Thyroid gland (tissue), 4 donors: ENCODE data around the gene PDRG1. TPM values are rescaled to one million over a fixed set of nuclear protein-coding genes. Genes with fewer than 3 reads are reported as not detected.

ENCODE experiments used
- DNase-seq, 2 donors: peaks; one replicate each; pipeline ENCODE4 v3.0.0-alpha.2; 2019
- H3K27ac ChIP-seq, 3 donors: fragments of 200-600 bp; sonication (generic); 1 replicate in 2 of 3; 2 replicates in 1 of 3; pipeline ENCODE4 v1.5.1; 2016 to 2019; ENCODE audit warnings: mild to moderate bottlenecking in 1 of 3, moderate library complexity in 1 of 3
- H3K27me3 ChIP-seq: fragments of 200-600 bp; sonication (generic); one replicate; pipeline ENCODE4 v1.5.1; 2019
- H3K36me3 ChIP-seq, 2 donors: fragments of 200-600 bp; sonication (generic); one replicate each; pipeline ENCODE4 v1.5.1; 2016 to 2019
- H3K4me1 ChIP-seq, 2 donors: fragments of 200-600 bp; sonication (generic); one replicate each; pipeline ENCODE4 v1.5.1; 2017 to 2019
- H3K4me3 ChIP-seq, 3 donors: fragments of 200-600 bp; sonication (generic); replicated peaks in 1 of 3; 1 replicate in 2 of 3; 2 replicates in 1 of 3; pipeline ENCODE4 v1.5.1; 2016; ENCODE audit warnings: mild to moderate bottlenecking in 1 of 3
- H3K9me3 ChIP-seq: fragments of 200-600 bp; sonication (generic); one replicate; pipeline ENCODE4 v1.5.1; 2017
- CTCF ChIP-seq, 6 experiments: fragments of 200-600 bp in 3 of 6; fragments of 450-650 bp in 3 of 6; sonication (generic) in 3 of 6; IDR thresholded peaks; one replicate each; pipeline ENCODE4 v1.5.1; 2016 to 2019; ENCODE audit warnings: antibody characterized with exemption in 6 of 6, mild to moderate bottlenecking in 2 of 6, inconsistent platforms in 1 of 6, moderate library complexity in 1 of 6
- POLR2A ChIP-seq, 2 donors: fragments of 450-650 bp; IDR thresholded peaks; one replicate each; pipeline ENCODE4 v1.6.1; 2017; ENCODE audit warnings: antibody characterized with exemption in 2 of 2, mild to moderate bottlenecking in 2 of 2, moderate library complexity in 1 of 2
- WGBS, 2 donors: methylation state at CpG; one replicate each; pipeline ENCODE4 v1.1.5; 2017; 5-methylcytosine and 5-hydroxymethylcytosine counted together
- intact Hi-C: fragments of 100-400 bp; cut with DNase I; formaldehyde crosslinking; loops from one replicate; pipeline ENCODE4 v1.15.1; 2023
- total RNA-seq, 4 donors: library from RNA; depleted of rRNA; stranded (reverse); fragments of >200 nt; gene quantifications; one replicate each; pipeline ENCODE4 v1.2.3, GENCODE V29; 2016

The PDRG1 gene
- total RNA-seq, 4 donors from 2014 or later: 7.3 to 14.9 (median 9.2) TPM

GRCh38 chr20:31913431-31914157 is 38.3 kb downstream of the PDRG1 start:
- WGBS, 2 donors: 69 to 75% methylated on average over 9 to 15 of the region's 15 CpGs
- DNase-seq: no peak
- Histone ChIP-seq H3K27ac (no peak overlapping the region), H3K9me3 (no peaks in the 10 kb centered on the region), H3K27me3 (no peaks in the 10 kb centered on the region), H3K36me3 (no peaks in the 10 kb centered on the region), H3K4me1 (no peaks in the 10 kb centered on the region), H3K4me3 (no peak overlapping the region)
- intact Hi-C loops: no loop called here
- no peak for TF ChIP-seq POLR2A (IDR thresholded peaks at IDR 0.05)
- TF ChIP-seq CTCF (IDR thresholded peaks at IDR 0.05): no peak

GRCh38 chr20:31910071-31910803 is 41.6 kb downstream of the PDRG1 start:
- H3K27me3 ChIP-seq: no peaks in the 10 kb centered on the region
- H3K27ac ChIP-seq: no peak overlapping the region
- no peaks in the 10 kb centered on the region for H3K36me3 ChIP-seq
- no peaks in the 10 kb centered on the region for H3K9me3 ChIP-seq
- no peaks in the 10 kb centered on the region for H3K4me1 ChIP-seq
- intact Hi-C loops: no loop called here
- no peak for DNase-seq
- TF ChIP-seq CTCF (IDR thresholded peaks at IDR 0.05) (no peak), POLR2A (IDR thresholded peaks at IDR 0.05) (no peak)
- no peak overlapping the region for H3K4me3 ChIP-seq
- 89 to 92% methylated on average over 4 of the region's 4 CpGs for WGBS, 2 donors

GRCh38 chr20:31909253-31910070 is 42.4 kb downstream of the PDRG1 start:
- TF ChIP-seq CTCF (IDR thresholded peaks at IDR 0.05) (no peak), POLR2A (IDR thresholded peaks at IDR 0.05) (no peak)

GRCh38 chr20:31908424-31908823 is 43.4 kb downstream of the PDRG1 start:
- Histone ChIP-seq H3K36me3 (no peaks in the 10 kb centered on the region), H3K27me3 (no peaks in the 10 kb centered on the region), H3K9me3 (no peaks in the 10 kb centered on the region), H3K4me1 (no peaks in the 10 kb centered on the region), H3K27ac (no peak overlapping the region), H3K4me3 (no peak overlapping the region)
- TF ChIP-seq CTCF (IDR thresholded peaks at IDR 0.05) (no peak), POLR2A (IDR thresholded peaks at IDR 0.05) (no peak)
- DNase-seq: no peak
- intact Hi-C loops: no loop called here
- 86 to 92% methylated on average over 10 to 11 of the region's 11 CpGs for WGBS, 2 donors

More at GRCh38 chr20:31909253-31910070, 42.4 kb downstream of the PDRG1 start:
- no peak overlapping the region for H3K4me3 ChIP-seq
- no peaks in the 10 kb centered on the region for H3K9me3 ChIP-seq
- WGBS, 2 donors: 87% methylated on average over 17 of the region's 17 CpGs
- intact Hi-C loops: no loop called here
- no peaks in the 10 kb centered on the region for H3K4me1 ChIP-seq
- H3K27ac ChIP-seq: no peak overlapping the region
- no peak for DNase-seq
- no peaks in the 10 kb centered on the region for H3K27me3 ChIP-seq
- no peaks in the 10 kb centered on the region for H3K36me3 ChIP-seq
